ENCODE data around the gene SLC8B1. TPM values are rescaled to one million over a fixed set of nuclear protein-coding genes. Genes with fewer than 3 reads are reported as not detected.
A peak's percentile ranks its signal among the peaks of the same experiment; 100 is the strongest.
"Not testable (repeated sequence)": the region's sequence is repeated elsewhere in the genome, so short reads cannot be mapped to it uniquely, and the experiment has no call there.

The SLC8B1 gene
- total RNA-seq, 2 experiments from 2014 or later, result 13.5 to 15.1 TPM

GRCh38 chr12:113364698-113365097, 29.8 kb upstream of the SLC8B1 start:
- peaks cover 11% of the 10 kb centered on the region for H3K4me1 Mint-ChIP-seq
- peaks cover 3% of the 10 kb centered on the region for H3K36me3 Mint-ChIP-seq
- no peak for DNase-seq
- H3K27ac Mint-ChIP-seq, result no peak overlapping the region
- H3K4me3 Mint-ChIP-seq, result no peak overlapping the region
- H3K27me3 Mint-ChIP-seq, result no peaks in the 10 kb centered on the region
- no peaks in the 10 kb centered on the region for H3K9me3 Mint-ChIP-seq

GRCh38 chr12:113361574-113362370, 26.9 kb upstream of the SLC8B1 start:
- Mint-ChIP-seq H3K4me1 (peaks cover 16% of the 10 kb centered on the region), H3K27me3 (no peaks in the 10 kb centered on the region), H3K9me3 (no peaks in the 10 kb centered on the region), H3K36me3 (peaks cover 2% of the 10 kb centered on the region), H3K27ac (no peak overlapping the region), H3K4me3 (no peak overlapping the region)
- DNase-seq, result no peak

GRCh38 chr12:113359939-113360748, 25.2 kb upstream of the SLC8B1 start:
- Mint-ChIP-seq H3K27me3 (no peaks in the 10 kb centered on the region), H3K27ac (no peak overlapping the region), H3K4me3 (peak overlapping the region; percentile 82), H3K36me3 (peaks cover 2% of the 10 kb centered on the region), H3K9me3 (no peaks in the 10 kb centered on the region), H3K4me1 (peaks cover 16% of the 10 kb centered on the region)
- no peak for DNase-seq

GRCh38 chr12:113359133-113359938, 24.4 kb upstream of the SLC8B1 start:
- Mint-ChIP-seq H3K36me3 (peaks cover 2% of the 10 kb centered on the region), H3K4me3 (peak overlapping the region; percentile 82), H3K4me1 (peaks cover 16% of the 10 kb centered on the region), H3K27ac (peak overlapping the region; percentile 34), H3K27me3 (no peaks in the 10 kb centered on the region), H3K9me3 (no peaks in the 10 kb centered on the region)
- DNase-seq, result no peak

- Mint-ChIP-seq H3K4me3 (peak within 1 kb of the TSS; percentile 88), H3K27ac (peak within 1 kb of the TSS; percentile 87), H3K27me3 (no peaks in the 10 kb centered on the region), H3K4me1 (peaks cover 14% of the 10 kb centered on the region), H3K9me3 (no peaks in the 10 kb centered on the region), H3K36me3 (no peaks in the 10 kb centered on the region)
- peak; percentile 94 for DNase-seq
Measured at GRCh38 chr12:113358381-113359132, 23.6 kb upstream of the SLC8B1 start, which contains the start of gene PLBD2. TSS of gene PLBD2 (plus strand) at chr12:113358587. CDS start at chr12:113358601, 14 bp downstream.

- H3K36me3 Mint-ChIP-seq, H3K4me3 Mint-ChIP-seq, H3K4me1 Mint-ChIP-seq, H3K27me3 Mint-ChIP-seq, H3K9me3 Mint-ChIP-seq, H3K27ac Mint-ChIP-seq, DNase-seq: not testable (repeated sequence)
Measured at GRCh38 chr12:113354192-113354591, 19.3 kb upstream of the SLC8B1 start.

- no peaks in the 10 kb centered on the region for H3K36me3 Mint-ChIP-seq
- peaks cover 4% of the 10 kb centered on the region for H3K27me3 Mint-ChIP-seq
- H3K4me3 Mint-ChIP-seq, result no peak overlapping the region
- no peak overlapping the region for H3K27ac Mint-ChIP-seq
- no peaks in the 10 kb centered on the region for H3K4me1 Mint-ChIP-seq
- H3K9me3 Mint-ChIP-seq, result no peaks in the 10 kb centered on the region
- no peak for DNase-seq
Measured at GRCh38 chr12:113351089-113351488, 16.2 kb upstream of the SLC8B1 start.

- Mint-ChIP-seq H3K36me3 (no peaks in the 10 kb centered on the region), H3K4me1 (no peaks in the 10 kb centered on the region), H3K27ac (no peak overlapping the region), H3K9me3 (no peaks in the 10 kb centered on the region), H3K27me3 (peaks cover 4% of the 10 kb centered on the region), H3K4me3 (no peak overlapping the region)
- DNase-seq, result no peak
Measured at GRCh38 chr12:113348849-113349536, 14.1 kb upstream of the SLC8B1 start.

- Mint-ChIP-seq H3K27me3 (peaks cover 4% of the 10 kb centered on the region), H3K36me3 (no peaks in the 10 kb centered on the region), H3K4me1 (no peaks in the 10 kb centered on the region), H3K4me3 (no peak overlapping the region), H3K27ac (no peak overlapping the region), H3K9me3 (no peaks in the 10 kb centered on the region)
- no peak for DNase-seq
Measured at GRCh38 chr12:113347892-113348291, 13.0 kb upstream of the SLC8B1 start.

GRCh38 chr12:113347107-113347506, 12.2 kb upstream of the SLC8B1 start:
- Mint-ChIP-seq H3K4me3 (no peak overlapping the region), H3K36me3 (no peaks in the 10 kb centered on the region), H3K27ac (no peak overlapping the region), H3K9me3 (no peaks in the 10 kb centered on the region), H3K27me3 (no peaks in the 10 kb centered on the region), H3K4me1 (no peaks in the 10 kb centered on the region)
- no peak for DNase-seq

- DNase-seq, result no peak
- Mint-ChIP-seq H3K4me1 (no peaks in the 10 kb centered on the region), H3K36me3 (no peaks in the 10 kb centered on the region), H3K27me3 (no peaks in the 10 kb centered on the region), H3K27ac (no peak overlapping the region), H3K9me3 (no peaks in the 10 kb centered on the region), H3K4me3 (no peak overlapping the region)
Measured at GRCh38 chr12:113346353-113346752, 11.4 kb upstream of the SLC8B1 start.

- H3K27ac Mint-ChIP-seq, result no peak overlapping the region
- no peak overlapping the region for H3K4me3 Mint-ChIP-seq
- DNase-seq, result no peak
- H3K9me3 Mint-ChIP-seq, result no peaks in the 10 kb centered on the region
- no peaks in the 10 kb centered on the region for H3K4me1 Mint-ChIP-seq
- no peaks in the 10 kb centered on the region for H3K36me3 Mint-ChIP-seq
- H3K27me3 Mint-ChIP-seq, result no peaks in the 10 kb centered on the region
Measured at GRCh38 chr12:113345318-113345717, 10.4 kb upstream of the SLC8B1 start.

GRCh38 chr12:113341535-113341934, 6.6 kb upstream of the SLC8B1 start:
- H3K27ac Mint-ChIP-seq, result no peak overlapping the region
- H3K9me3 Mint-ChIP-seq, result no peaks in the 10 kb centered on the region
- no peak for DNase-seq
- no peaks in the 10 kb centered on the region for H3K4me1 Mint-ChIP-seq
- no peak overlapping the region for H3K4me3 Mint-ChIP-seq
- H3K27me3 Mint-ChIP-seq, result no peaks in the 10 kb centered on the region
- no peaks in the 10 kb centered on the region for H3K36me3 Mint-ChIP-seq

GRCh38 chr12:113340061-113340460, 5.2 kb upstream of the SLC8B1 start:
- no peak overlapping the region for H3K4me3 Mint-ChIP-seq
- H3K9me3 Mint-ChIP-seq, result no peaks in the 10 kb centered on the region
- DNase-seq, result no peak
- no peak overlapping the region for H3K27ac Mint-ChIP-seq
- peaks cover 5% of the 10 kb centered on the region for H3K4me1 Mint-ChIP-seq
- H3K27me3 Mint-ChIP-seq, result no peaks in the 10 kb centered on the region
- H3K36me3 Mint-ChIP-seq, result no peaks in the 10 kb centered on the region

Measured in activated naive CD8-positive, alpha-beta T cell treated with anti-CD3 and anti-CD28 coated beads for 36 hours (primary cell).